Liver (tissue), 9 donors: ENCODE measurements around the gene LDB3. TPM values are rescaled to one million over a fixed set of nuclear protein-coding genes. Genes with fewer than 3 reads are reported as not detected.

Source experiments
- DNase-seq: peaks from one replicate; pipeline ENCODE4 v3.0.0-alpha.2; 2017; ENCODE audit warnings: low spot score
- H3K27ac ChIP-seq, 2 donors: one replicate each; pipeline ENCODE4 v1.7.0; 2013; ENCODE audit warnings: inconsistent platforms in 2 of 2, low read length in 2 of 2, control low read depth in 1 of 2, low read depth in 1 of 2, mild to moderate bottlenecking in 1 of 2
- H3K27me3 ChIP-seq, 4 donors: one replicate each; pipeline versions ENCODE4 v1.6.1 to v1.7.0; 2013; ENCODE audit warnings: low read length in 3 of 4, inconsistent platforms in 1 of 4, mild to moderate bottlenecking in 1 of 4, moderate library complexity in 1 of 4; ENCODE audit not compliant: control insufficient read depth in 4 of 4, insufficient read depth in 4 of 4
- H3K36me3 ChIP-seq, 4 donors: one replicate each; pipeline versions ENCODE4 v1.6.1 to v1.7.0; 2013; ENCODE audit warnings: low read length in 3 of 4, mild to moderate bottlenecking in 3 of 4, low read depth in 1 of 4, moderate library complexity in 1 of 4; ENCODE audit not compliant: control insufficient read depth in 4 of 4, insufficient read depth in 3 of 4
- H3K4me1 ChIP-seq, 4 donors: one replicate each; pipeline versions ENCODE4 v1.6.1 to v1.7.0; 2013; ENCODE audit warnings: low read length in 3 of 4, mild to moderate bottlenecking in 3 of 4, moderate library complexity in 1 of 4; ENCODE audit not compliant: control insufficient read depth in 4 of 4, insufficient read depth in 4 of 4
- H3K4me3 ChIP-seq, 3 donors: one replicate each; pipeline versions ENCODE4 v1.6.1 to v1.7.0; 2013; ENCODE audit warnings: low read length in 3 of 3, control low read depth in 1 of 3, low read depth in 1 of 3, mild to moderate bottlenecking in 1 of 3
- H3K9ac ChIP-seq, 2 donors: one replicate each; pipeline ENCODE4 v1.7.0; 2013; ENCODE audit warnings: low read length in 2 of 2, mild to moderate bottlenecking in 2 of 2, moderate library complexity in 2 of 2, control low read depth in 1 of 2, low read depth in 1 of 2
- H3K9me3 ChIP-seq, 4 donors: one replicate each; pipeline versions ENCODE4 v1.6.1 to v1.7.0; 2013; ENCODE audit warnings: low read length in 3 of 4; ENCODE audit not compliant: control insufficient read depth in 4 of 4
- EGR1 ChIP-seq, 2 donors: IDR thresholded peaks; 2 replicates each; pipeline ENCODE4 v1.6.1; 2016 to 2018; ENCODE audit warnings: antibody characterized with exemption in 2 of 2, low read depth in 2 of 2
- FOXA1 ChIP-seq: IDR thresholded peaks from 2 replicates; pipeline ENCODE4 v1.6.1; 2016; ENCODE audit warnings: antibody characterized with exemption
- FOXA2 ChIP-seq: IDR thresholded peaks from 2 replicates; pipeline ENCODE4 v1.6.1; 2016; ENCODE audit warnings: antibody characterized with exemption
- GABPA ChIP-seq, 2 donors: IDR thresholded peaks in 1 of 2; conservative IDR thresholded peaks in 1 of 2; 2 replicates each; pipeline ENCODE4 v1.6.1; 2016; ENCODE audit warnings: antibody characterized with exemption in 2 of 2, mild to moderate bottlenecking in 1 of 2, moderate library complexity in 1 of 2
- HNF4A ChIP-seq, 2 donors: conservative IDR thresholded peaks; 2 replicates each; pipeline ENCODE4 v1.6.1; 2016; ENCODE audit warnings: antibody characterized with exemption in 2 of 2, mild to moderate bottlenecking in 2 of 2
- HNF4G ChIP-seq: IDR thresholded peaks from 2 replicates; pipeline ENCODE4 v1.6.1; 2016; ENCODE audit warnings: antibody characterized with exemption
- JUND ChIP-seq, 2 donors: IDR thresholded peaks; 2 replicates each; pipeline ENCODE4 v1.6.1; 2016; ENCODE audit warnings: antibody characterized with exemption in 2 of 2
- NR2F2 ChIP-seq: IDR thresholded peaks from 2 replicates; pipeline ENCODE4 v1.6.1; 2016; ENCODE audit warnings: antibody characterized with exemption
- RAD21 ChIP-seq, 2 donors: IDR thresholded peaks; 2 replicates each; pipeline ENCODE4 v1.6.1; 2016; ENCODE audit warnings: antibody characterized with exemption in 2 of 2, mild to moderate bottlenecking in 2 of 2
- RXRA ChIP-seq, 2 donors: IDR thresholded peaks; 2 replicates each; pipeline ENCODE4 v1.6.1; 2017 to 2018; ENCODE audit warnings: antibody characterized with exemption in 2 of 2, mild to moderate bottlenecking in 1 of 2
- SP1 ChIP-seq: IDR thresholded peaks from 2 replicates; pipeline ENCODE4 v1.6.1; 2018; ENCODE audit warnings: antibody characterized with exemption, mild to moderate bottlenecking
- TAF1 ChIP-seq: conservative IDR thresholded peaks from 2 replicates; pipeline ENCODE4 v1.6.1; 2016; ENCODE audit warnings: antibody characterized with exemption, mild to moderate bottlenecking
- YY1 ChIP-seq: IDR thresholded peaks from 2 replicates; pipeline ENCODE4 v1.6.1; 2016; ENCODE audit warnings: antibody characterized with exemption, mild to moderate bottlenecking
- WGBS: extraction: QIAGEN DNeasy Blood & Tissue Kit; methylation state at CpG from one replicate; pipeline ENCODE4 v1.1.7; 2013; 5-methylcytosine and 5-hydroxymethylcytosine counted together
- polyA plus RNA-seq, 2 donors: library from polyadenylated mRNA; stranded (reverse) in 1 of 2; unstranded in 1 of 2; fragments of 200-250 nt in 1 of 2; fragments of >200 nt in 1 of 2; fragmentation: Nextera tagmentation in 1 of 2; extraction: Ambion mirVana in 1 of 2; gene quantifications; one replicate each; pipeline versions ENCODE4 v1.2.1 to v1.2.3, GENCODE V29; 2013 to 2015
- total RNA-seq, 2 donors: library from RNA; depleted of rRNA; stranded (reverse); fragments of >200 nt; gene quantifications; one replicate each; pipeline ENCODE4 v1.2.3, GENCODE V29; 2014
- TF ChIP-seq, protein P1 (sequence below): IDR thresholded peaks from 2 replicates; pipeline ENCODE4 v1.6.1; 2016; ENCODE audit warnings: antibody characterized with exemption
- TF ChIP-seq, protein P2 (sequence below): fragments of 150-350 bp; IDR thresholded peaks from 2 replicates; pipeline ENCODE4 v1.5.1; 2017; ENCODE audit warnings: improper control_type of control experiment, low read depth, low read length; ENCODE audit not compliant: missing input control
- TF ChIP-seq, protein P3 (sequence below): IDR thresholded peaks from 2 replicates; pipeline ENCODE4 v1.6.1; 2016; ENCODE audit warnings: antibody characterized with exemption, mild to moderate bottlenecking
- TF ChIP-seq, protein P4 (sequence below): IDR thresholded peaks from 2 replicates; pipeline ENCODE4 v1.6.1; 2016; ENCODE audit warnings: antibody characterized with exemption
- donor health status: healthy.
- donor health status: healthy.
- donor health status: healthy.
- donor health status: healthy.
- donor health status: healthy.

Gene LDB3
- total and polyA plus RNA-seq, 4 donors, result 0.09 to 0.42 (median 0.15) TPM; not detected in 1

DNA sequence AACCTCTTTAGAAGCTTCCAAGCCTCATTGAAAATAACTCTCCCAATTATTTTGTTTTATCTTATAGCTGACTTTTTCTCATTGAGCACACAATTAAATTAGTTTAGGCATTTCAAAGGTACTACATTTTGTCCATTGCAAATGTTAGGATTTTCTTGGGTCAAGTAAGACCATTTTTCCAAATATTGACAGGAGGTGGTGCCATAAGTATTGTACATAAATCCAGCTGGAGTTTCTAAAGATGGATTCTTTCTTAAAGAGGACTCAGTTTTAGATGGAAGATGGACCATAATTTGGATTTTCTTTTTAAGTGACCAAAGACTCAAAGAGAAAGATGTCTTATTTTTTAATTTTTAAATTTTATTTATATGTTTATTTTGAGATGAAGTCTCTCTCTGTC is 26.3 kb upstream of the LDB3 start:
- no peaks in the 10 kb centered on the region for H3K27me3 ChIP-seq
- H3K4me1 ChIP-seq, result no peaks in the 10 kb centered on the region
- no peak overlapping the region for H3K27ac ChIP-seq
- no peak overlapping the region for H3K4me3 ChIP-seq
- no peaks in the 10 kb centered on the region for H3K9me3 ChIP-seq
- H3K36me3 ChIP-seq, result no peaks in the 10 kb centered on the region
- H3K9ac ChIP-seq, result no peak overlapping the region
- DNase-seq, result no peak
- TF ChIP-seq, protein P1, sequence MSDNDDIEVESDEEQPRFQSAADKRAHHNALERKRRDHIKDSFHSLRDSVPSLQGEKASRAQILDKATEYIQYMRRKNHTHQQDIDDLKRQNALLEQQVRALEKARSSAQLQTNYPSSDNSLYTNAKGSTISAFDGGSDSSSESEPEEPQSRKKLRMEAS, result no peak
- no peak for TF ChIP-seq HNF4A (conservative IDR thresholded peaks at IDR 0.05)
- TF ChIP-seq RAD21 (IDR thresholded peaks at IDR 0.05), result no peak
- TF ChIP-seq TAF1, result no peak
- TF ChIP-seq FOXA2, result no peak
- TF ChIP-seq, protein P2, sequence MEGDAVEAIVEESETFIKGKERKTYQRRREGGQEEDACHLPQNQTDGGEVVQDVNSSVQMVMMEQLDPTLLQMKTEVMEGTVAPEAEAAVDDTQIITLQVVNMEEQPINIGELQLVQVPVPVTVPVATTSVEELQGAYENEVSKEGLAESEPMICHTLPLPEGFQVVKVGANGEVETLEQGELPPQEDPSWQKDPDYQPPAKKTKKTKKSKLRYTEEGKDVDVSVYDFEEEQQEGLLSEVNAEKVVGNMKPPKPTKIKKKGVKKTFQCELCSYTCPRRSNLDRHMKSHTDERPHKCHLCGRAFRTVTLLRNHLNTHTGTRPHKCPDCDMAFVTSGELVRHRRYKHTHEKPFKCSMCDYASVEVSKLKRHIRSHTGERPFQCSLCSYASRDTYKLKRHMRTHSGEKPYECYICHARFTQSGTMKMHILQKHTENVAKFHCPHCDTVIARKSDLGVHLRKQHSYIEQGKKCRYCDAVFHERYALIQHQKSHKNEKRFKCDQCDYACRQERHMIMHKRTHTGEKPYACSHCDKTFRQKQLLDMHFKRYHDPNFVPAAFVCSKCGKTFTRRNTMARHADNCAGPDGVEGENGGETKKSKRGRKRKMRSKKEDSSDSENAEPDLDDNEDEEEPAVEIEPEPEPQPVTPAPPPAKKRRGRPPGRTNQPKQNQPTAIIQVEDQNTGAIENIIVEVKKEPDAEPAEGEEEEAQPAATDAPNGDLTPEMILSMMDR, result no peak
- TF ChIP-seq NR2F2, result no peak
- no peak for TF ChIP-seq RXRA (IDR thresholded peaks at IDR 0.05)
- no peak for TF ChIP-seq JUND (IDR thresholded peaks at IDR 0.05)

DNA sequence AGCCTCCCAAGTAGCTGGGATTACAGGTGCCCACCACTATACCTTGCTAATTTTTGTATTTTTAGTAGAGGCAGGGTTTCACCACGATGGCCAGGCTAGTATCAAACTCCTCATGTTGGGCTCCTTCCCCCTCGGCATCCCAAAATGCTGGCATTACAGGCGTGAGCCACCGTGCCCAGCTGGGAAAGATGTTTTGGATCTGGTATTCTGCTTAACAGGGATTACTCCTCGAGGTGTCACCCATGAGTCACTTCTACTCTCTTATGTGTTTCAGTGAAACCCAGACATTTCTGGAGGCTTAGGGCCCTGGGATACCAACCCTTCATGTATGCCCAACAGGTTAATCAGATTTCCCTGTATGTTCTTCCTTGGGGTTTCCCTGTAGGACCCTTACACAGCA is 25.8 kb upstream of the LDB3 start:
- Histone ChIP-seq H3K27me3 (no peaks in the 10 kb centered on the region), H3K4me3 (no peak overlapping the region), H3K4me1 (no peaks in the 10 kb centered on the region), H3K36me3 (no peaks in the 10 kb centered on the region), H3K9me3 (no peaks in the 10 kb centered on the region), H3K9ac (no peak overlapping the region), H3K27ac (no peak overlapping the region)
- WGBS, result 72% methylated on average over 5 of the region's 5 CpGs
- no peak for DNase-seq
- TF ChIP-seq, protein P3, sequence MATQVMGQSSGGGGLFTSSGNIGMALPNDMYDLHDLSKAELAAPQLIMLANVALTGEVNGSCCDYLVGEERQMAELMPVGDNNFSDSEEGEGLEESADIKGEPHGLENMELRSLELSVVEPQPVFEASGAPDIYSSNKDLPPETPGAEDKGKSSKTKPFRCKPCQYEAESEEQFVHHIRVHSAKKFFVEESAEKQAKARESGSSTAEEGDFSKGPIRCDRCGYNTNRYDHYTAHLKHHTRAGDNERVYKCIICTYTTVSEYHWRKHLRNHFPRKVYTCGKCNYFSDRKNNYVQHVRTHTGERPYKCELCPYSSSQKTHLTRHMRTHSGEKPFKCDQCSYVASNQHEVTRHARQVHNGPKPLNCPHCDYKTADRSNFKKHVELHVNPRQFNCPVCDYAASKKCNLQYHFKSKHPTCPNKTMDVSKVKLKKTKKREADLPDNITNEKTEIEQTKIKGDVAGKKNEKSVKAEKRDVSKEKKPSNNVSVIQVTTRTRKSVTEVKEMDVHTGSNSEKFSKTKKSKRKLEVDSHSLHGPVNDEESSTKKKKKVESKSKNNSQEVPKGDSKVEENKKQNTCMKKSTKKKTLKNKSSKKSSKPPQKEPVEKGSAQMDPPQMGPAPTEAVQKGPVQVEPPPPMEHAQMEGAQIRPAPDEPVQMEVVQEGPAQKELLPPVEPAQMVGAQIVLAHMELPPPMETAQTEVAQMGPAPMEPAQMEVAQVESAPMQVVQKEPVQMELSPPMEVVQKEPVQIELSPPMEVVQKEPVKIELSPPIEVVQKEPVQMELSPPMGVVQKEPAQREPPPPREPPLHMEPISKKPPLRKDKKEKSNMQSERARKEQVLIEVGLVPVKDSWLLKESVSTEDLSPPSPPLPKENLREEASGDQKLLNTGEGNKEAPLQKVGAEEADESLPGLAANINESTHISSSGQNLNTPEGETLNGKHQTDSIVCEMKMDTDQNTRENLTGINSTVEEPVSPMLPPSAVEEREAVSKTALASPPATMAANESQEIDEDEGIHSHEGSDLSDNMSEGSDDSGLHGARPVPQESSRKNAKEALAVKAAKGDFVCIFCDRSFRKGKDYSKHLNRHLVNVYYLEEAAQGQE, result no peak
- TF ChIP-seq, protein P4, sequence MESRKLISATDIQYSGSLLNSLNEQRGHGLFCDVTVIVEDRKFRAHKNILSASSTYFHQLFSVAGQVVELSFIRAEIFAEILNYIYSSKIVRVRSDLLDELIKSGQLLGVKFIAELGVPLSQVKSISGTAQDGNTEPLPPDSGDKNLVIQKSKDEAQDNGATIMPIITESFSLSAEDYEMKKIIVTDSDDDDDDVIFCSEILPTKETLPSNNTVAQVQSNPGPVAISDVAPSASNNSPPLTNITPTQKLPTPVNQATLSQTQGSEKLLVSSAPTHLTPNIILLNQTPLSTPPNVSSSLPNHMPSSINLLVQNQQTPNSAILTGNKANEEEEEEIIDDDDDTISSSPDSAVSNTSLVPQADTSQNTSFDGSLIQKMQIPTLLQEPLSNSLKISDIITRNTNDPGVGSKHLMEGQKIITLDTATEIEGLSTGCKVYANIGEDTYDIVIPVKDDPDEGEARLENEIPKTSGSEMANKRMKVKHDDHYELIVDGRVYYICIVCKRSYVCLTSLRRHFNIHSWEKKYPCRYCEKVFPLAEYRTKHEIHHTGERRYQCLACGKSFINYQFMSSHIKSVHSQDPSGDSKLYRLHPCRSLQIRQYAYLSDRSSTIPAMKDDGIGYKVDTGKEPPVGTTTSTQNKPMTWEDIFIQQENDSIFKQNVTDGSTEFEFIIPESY, result no peak
- TF ChIP-seq YY1 (no peak), GABPA (IDR thresholded peaks at IDR 0.05 in 1 of 2, conservative IDR thresholded peaks at IDR 0.05 in 1 of 2) (no peak), NR2F2 (no peak), EGR1 (IDR thresholded peaks at IDR 0.05; ENCODE audit: low read depth in 2 of 2) (no peak), TAF1 (no peak), HNF4G (no peak), FOXA1 (no peak), FOXA2 (no peak), RXRA (IDR thresholded peaks at IDR 0.05) (no peak), SP1 (no peak)
- TF ChIP-seq, protein P1, result no peak
- TF ChIP-seq, protein P2, result no peak
